Measurements from ENCODE around the gene GHRH. TPM values are rescaled to one million over a fixed set of nuclear protein-coding genes. Genes with fewer than 3 reads are reported as not detected.

The GHRH gene
- total RNA-seq, 1 experiment from 2014 or later, result 0.74 TPM

DNA sequence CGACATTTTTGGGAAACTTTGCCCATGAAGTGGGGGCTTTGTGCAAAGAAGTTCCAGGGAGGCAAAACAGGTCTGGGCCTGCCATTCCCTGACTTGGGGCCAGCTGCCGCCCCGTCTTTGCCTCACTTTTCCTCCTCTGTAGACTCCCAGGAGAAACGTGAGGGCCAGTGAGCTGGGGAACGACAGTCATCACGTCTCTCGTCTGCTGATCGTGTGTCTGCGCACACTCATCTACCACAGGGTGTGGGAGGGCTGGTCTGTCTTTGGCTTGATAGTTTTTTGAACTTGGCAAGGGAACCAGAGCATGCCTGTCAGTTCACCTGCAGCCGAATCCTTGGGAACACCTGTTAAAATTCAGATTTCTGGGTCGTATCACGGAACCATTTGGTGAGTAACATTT lies 8.5 kb downstream of the GHRH start:
- Mint-ChIP-seq H3K27ac (no peak overlapping the region), H3K4me3 (no peak overlapping the region), H3K27me3 (ENCODE audit: low read depth) (no peaks in the 10 kb centered on the region), H3K9me3 (peaks cover 8% of the 10 kb centered on the region), H3K4me1 (peaks cover 20% of the 10 kb centered on the region), H3K36me3 (peaks cover 7% of the 10 kb centered on the region)
- ATAC-seq (no peak), DNase-seq (ENCODE audit: low spot score) (no peak)
- TF ChIP-seq FOXK1 (CRISPR knock-in tag; IDR thresholded peaks at IDR 0.05) (no peak), TP53 (CRISPR knock-in tag; IDR thresholded peaks at IDR 0.05) (no peak)
- TF ChIP-seq, protein P1, sequence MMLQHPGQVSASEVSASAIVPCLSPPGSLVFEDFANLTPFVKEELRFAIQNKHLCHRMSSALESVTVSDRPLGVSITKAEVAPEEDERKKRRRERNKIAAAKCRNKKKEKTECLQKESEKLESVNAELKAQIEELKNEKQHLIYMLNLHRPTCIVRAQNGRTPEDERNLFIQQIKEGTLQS (CRISPR knock-in tag; conservative IDR thresholded peaks at IDR 0.05), result no peak
- CTCF ChIA-PET, result no interaction called here
- POLR2A ChIA-PET, result no interaction called here

DNA sequence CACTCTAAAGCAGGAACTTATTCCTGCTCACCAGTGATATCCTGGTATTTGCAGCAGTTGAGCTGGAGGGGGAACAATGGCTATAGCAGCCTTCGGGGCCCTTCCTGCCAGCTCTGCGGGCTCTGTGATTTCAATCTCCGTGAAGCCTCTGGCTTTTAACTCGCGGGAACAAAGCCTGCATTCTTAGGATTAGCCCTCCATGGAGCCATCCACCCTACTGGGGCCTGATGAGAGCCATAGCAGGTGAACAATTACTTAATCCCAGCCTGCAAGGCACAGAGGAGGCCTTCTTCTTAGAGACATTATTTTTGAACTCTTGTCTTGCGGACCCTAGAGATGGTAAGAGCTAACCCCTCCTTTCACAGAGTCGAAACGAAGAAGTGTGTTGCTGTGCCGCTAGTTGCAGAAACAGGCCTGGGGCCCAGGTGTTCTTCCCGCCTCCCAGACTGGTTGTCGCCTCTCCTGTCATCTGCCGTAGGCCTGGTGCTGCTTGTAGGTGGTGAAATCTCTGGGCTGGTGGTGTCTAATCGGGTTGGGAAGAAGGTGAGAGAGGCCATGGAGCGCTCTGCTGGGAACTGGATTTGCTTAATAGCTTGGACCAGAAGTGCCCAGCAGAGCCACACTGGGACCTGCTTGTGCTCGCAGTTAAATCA lies 9.7 kb downstream of the GHRH start:
- ATAC-seq (peak; percentile 77), DNase-seq (ENCODE audit: low spot score) (no peak)
- H3K4me1 Mint-ChIP-seq, result peaks cover 14% of the 10 kb centered on the region
- H3K4me3 Mint-ChIP-seq, result no peak overlapping the region
- H3K27ac Mint-ChIP-seq, result peak overlapping the region; percentile 86
- peaks cover 7% of the 10 kb centered on the region for H3K36me3 Mint-ChIP-seq
- ChIA-PET CTCF (interaction anchor here (0.5 to 2.6 kb wide), 5 partner anchors 9 to 297 kb away, joined by 3 to 15 read pairs (median 5); partner anchors contain the start of genes MROH8 and RPN2), POLR2A (interaction anchor here (1.0 to 1.5 kb wide), 2 partner anchors 8 to 145 kb away, joined by 3 to 4 read pairs; no protein-coding TSS in a partner anchor)
- TF ChIP-seq PRRX2 (CRISPR knock-in tag; IDR thresholded peaks at IDR 0.05) (no peak), ZNF423 (CRISPR knock-in tag; IDR thresholded peaks at IDR 0.05) (peak; percentile 81)
- H3K27me3 Mint-ChIP-seq (ENCODE audit: low read depth), result no peaks in the 10 kb centered on the region
- peaks cover 8% of the 10 kb centered on the region for H3K9me3 Mint-ChIP-seq

DNA sequence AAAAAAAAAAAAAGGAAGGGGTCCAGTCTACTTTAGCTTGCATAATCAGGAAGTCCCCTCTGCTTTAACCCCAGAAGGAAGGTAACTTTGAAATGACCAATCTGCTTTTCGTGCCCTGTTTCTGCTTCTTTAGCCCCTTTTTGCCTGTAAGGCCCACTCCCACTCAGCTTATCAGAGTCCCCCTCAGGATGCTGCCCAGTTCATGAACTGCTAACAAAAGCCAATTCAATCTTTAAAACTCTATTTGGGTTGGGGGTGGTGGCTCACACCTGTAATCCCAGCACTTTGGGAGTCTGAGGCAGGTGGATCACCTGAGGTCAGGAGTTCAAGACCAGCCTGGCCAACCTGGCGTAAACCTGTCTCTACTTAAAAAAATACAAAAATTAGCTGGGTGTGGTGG lies 12.3 kb downstream of the GHRH start:
- H3K27ac Mint-ChIP-seq, result no peak overlapping the region
- peaks cover 31% of the 10 kb centered on the region for H3K4me1 Mint-ChIP-seq
- H3K36me3 Mint-ChIP-seq, result peaks cover 3% of the 10 kb centered on the region
- DNase-seq (ENCODE audit: low spot score) (no peak), ATAC-seq (no peak)
- TF ChIP-seq ZNF671 (CRISPR knock-in tag; IDR thresholded peaks at IDR 0.05) (no peak), PRRX2 (CRISPR knock-in tag; IDR thresholded peaks at IDR 0.05) (no peak), ZNF396 (CRISPR knock-in tag; IDR thresholded peaks at IDR 0.05; ENCODE audit: borderline replicate concordance) (no peak), ZNF232 (CRISPR knock-in tag; IDR thresholded peaks at IDR 0.05) (no peak), FOXJ3 (CRISPR knock-in tag; IDR thresholded peaks at IDR 0.05; ENCODE audit: borderline replicate concordance) (no peak), ZNF121 (CRISPR knock-in tag; IDR thresholded peaks at IDR 0.05) (no peak), ZNF263 (CRISPR knock-in tag; IDR thresholded peaks at IDR 0.05; ENCODE audit: low read depth) (no peak), KAT7 (CRISPR knock-in tag; IDR thresholded peaks at IDR 0.05; ENCODE audit: borderline replicate concordance) (no peak)
- TF ChIP-seq, protein P2, sequence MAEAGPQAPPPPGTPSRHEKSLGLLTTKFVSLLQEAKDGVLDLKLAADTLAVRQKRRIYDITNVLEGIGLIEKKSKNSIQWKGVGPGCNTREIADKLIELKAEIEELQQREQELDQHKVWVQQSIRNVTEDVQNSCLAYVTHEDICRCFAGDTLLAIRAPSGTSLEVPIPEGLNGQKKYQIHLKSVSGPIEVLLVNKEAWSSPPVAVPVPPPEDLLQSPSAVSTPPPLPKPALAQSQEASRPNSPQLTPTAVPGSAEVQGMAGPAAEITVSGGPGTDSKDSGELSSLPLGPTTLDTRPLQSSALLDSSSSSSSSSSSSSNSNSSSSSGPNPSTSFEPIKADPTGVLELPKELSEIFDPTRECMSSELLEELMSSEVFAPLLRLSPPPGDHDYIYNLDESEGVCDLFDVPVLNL (CRISPR knock-in tag; IDR thresholded peaks at IDR 0.05; ENCODE audit: borderline replicate concordance, low read depth), result no peak
- TF ChIP-seq, protein P3, sequence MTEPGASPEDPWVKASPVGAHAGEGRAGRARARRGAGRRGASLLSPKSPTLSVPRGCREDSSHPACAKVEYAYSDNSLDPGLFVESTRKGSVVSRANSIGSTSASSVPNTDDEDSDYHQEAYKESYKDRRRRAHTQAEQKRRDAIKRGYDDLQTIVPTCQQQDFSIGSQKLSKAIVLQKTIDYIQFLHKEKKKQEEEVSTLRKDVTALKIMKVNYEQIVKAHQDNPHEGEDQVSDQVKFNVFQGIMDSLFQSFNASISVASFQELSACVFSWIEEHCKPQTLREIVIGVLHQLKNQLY (CRISPR knock-in tag; IDR thresholded peaks at IDR 0.05), result no peak
- TF ChIP-seq, protein P4, sequence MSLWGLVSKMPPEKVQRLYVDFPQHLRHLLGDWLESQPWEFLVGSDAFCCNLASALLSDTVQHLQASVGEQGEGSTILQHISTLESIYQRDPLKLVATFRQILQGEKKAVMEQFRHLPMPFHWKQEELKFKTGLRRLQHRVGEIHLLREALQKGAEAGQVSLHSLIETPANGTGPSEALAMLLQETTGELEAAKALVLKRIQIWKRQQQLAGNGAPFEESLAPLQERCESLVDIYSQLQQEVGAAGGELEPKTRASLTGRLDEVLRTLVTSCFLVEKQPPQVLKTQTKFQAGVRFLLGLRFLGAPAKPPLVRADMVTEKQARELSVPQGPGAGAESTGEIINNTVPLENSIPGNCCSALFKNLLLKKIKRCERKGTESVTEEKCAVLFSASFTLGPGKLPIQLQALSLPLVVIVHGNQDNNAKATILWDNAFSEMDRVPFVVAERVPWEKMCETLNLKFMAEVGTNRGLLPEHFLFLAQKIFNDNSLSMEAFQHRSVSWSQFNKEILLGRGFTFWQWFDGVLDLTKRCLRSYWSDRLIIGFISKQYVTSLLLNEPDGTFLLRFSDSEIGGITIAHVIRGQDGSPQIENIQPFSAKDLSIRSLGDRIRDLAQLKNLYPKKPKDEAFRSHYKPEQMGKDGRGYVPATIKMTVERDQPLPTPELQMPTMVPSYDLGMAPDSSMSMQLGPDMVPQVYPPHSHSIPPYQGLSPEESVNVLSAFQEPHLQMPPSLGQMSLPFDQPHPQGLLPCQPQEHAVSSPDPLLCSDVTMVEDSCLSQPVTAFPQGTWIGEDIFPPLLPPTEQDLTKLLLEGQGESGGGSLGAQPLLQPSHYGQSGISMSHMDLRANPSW (CRISPR knock-in tag; conservative IDR thresholded peaks at IDR 0.05; ENCODE audit: low read depth), result no peak
- TF ChIP-seq, protein P5, sequence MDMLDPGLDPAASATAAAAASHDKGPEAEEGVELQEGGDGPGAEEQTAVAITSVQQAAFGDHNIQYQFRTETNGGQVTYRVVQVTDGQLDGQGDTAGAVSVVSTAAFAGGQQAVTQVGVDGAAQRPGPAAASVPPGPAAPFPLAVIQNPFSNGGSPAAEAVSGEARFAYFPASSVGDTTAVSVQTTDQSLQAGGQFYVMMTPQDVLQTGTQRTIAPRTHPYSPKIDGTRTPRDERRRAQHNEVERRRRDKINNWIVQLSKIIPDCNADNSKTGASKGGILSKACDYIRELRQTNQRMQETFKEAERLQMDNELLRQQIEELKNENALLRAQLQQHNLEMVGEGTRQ (CRISPR knock-in tag; IDR thresholded peaks at IDR 0.05), result no peak
- TF ChIP-seq, protein P6, sequence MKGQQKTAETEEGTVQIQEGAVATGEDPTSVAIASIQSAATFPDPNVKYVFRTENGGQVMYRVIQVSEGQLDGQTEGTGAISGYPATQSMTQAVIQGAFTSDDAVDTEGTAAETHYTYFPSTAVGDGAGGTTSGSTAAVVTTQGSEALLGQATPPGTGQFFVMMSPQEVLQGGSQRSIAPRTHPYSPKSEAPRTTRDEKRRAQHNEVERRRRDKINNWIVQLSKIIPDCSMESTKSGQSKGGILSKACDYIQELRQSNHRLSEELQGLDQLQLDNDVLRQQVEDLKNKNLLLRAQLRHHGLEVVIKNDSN (CRISPR knock-in tag; IDR thresholded peaks at IDR 0.05), result no peak
- CTCF ChIA-PET, result interaction anchor here (0.6 kb wide), 1 partner anchor 310 kb away, joined by 3 read pairs; no protein-coding TSS in a partner anchor
- H3K4me3 Mint-ChIP-seq, result no peak overlapping the region
- H3K9me3 Mint-ChIP-seq, result peaks cover 3% of the 10 kb centered on the region
- POLR2A ChIA-PET, result interaction anchor here (1.0 kb wide), 1 partner anchor 63 kb away, joined by 4 read pairs; no protein-coding TSS in a partner anchor
- no peaks in the 10 kb centered on the region for H3K27me3 Mint-ChIP-seq (ENCODE audit: low read depth)
